Peyer's patch (tissue), 4 donors: ENCODE results near the gene ALDH9A1.

Experiments
- POLR2A ChIP-seq, 2 donors: fragments of 450-650 bp; IDR thresholded peaks; one replicate each; pipeline ENCODE4 v1.5.1; 2017; ENCODE audit warnings: antibody characterized with exemption in 2 of 2, mild to moderate bottlenecking in 2 of 2, moderate library complexity in 2 of 2
- TF ChIP-seq, protein P1 (sequence below), 6 experiments: fragments of 450-650 bp in 4 of 6; fragments of 200-600 bp in 2 of 6; sonication (generic) in 1 of 6; IDR thresholded peaks; one replicate each; pipeline ENCODE4 v1.5.1; 2017 to 2019; ENCODE audit warnings: antibody characterized with exemption in 6 of 6, mild to moderate bottlenecking in 3 of 6, moderate library complexity in 1 of 6

DNA sequence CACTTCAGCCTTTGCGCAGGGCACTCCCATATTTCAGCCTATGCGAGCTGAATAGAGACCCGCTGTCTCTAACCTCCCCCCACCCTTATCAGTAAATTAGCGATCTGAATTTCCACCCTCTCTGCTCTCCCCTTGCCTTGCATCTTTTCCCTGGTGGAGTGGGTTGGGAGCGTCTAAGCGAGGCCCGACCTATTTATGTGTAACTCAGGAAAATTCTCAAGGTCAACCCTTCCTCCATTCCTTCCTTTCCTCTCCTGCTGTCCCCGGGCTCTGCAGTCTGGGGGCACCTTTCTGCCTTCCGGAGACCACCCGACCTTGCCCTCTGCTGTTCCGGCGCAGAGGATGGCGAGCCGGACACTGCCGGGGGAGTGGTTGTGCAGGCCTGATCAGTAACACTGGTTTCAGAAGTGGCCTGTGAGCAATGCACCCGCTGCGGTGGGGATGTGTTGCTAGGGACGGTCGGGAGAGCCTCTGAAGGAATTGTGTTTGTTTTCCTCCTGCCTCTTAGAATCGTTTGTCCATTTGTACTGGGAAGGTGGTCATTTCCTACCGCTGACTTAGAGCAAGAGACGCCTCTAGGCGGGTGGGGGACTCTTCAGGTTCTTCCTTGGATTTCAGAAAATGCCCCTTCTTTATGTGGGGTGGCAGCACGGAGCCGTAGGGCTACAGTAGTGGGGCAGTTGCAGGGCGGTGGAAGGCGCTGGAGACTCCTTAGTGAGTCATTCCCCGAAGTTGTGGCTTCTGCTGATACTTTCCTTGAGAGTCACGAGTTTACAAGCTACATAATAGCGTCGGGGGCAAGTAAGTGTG is 66.8 kb downstream of the ALDH9A1 start:
- TF ChIP-seq, protein P1, sequence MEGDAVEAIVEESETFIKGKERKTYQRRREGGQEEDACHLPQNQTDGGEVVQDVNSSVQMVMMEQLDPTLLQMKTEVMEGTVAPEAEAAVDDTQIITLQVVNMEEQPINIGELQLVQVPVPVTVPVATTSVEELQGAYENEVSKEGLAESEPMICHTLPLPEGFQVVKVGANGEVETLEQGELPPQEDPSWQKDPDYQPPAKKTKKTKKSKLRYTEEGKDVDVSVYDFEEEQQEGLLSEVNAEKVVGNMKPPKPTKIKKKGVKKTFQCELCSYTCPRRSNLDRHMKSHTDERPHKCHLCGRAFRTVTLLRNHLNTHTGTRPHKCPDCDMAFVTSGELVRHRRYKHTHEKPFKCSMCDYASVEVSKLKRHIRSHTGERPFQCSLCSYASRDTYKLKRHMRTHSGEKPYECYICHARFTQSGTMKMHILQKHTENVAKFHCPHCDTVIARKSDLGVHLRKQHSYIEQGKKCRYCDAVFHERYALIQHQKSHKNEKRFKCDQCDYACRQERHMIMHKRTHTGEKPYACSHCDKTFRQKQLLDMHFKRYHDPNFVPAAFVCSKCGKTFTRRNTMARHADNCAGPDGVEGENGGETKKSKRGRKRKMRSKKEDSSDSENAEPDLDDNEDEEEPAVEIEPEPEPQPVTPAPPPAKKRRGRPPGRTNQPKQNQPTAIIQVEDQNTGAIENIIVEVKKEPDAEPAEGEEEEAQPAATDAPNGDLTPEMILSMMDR (IDR thresholded peaks at IDR 0.05): peak in 2 of 6 experiments; percentile 21 to 34
- TF ChIP-seq POLR2A (IDR thresholded peaks at IDR 0.05): peak in 1 of 2 donors; percentile 72
